ENCODE data around the gene DAPK2. TPM values are rescaled to one million over a fixed set of nuclear protein-coding genes. Genes with fewer than 3 reads are reported as not detected.

DAPK2 gene
- total and polyA plus RNA-seq, 4 donors = 4.0 to 6.7 (median 6.7) TPM

DNA sequence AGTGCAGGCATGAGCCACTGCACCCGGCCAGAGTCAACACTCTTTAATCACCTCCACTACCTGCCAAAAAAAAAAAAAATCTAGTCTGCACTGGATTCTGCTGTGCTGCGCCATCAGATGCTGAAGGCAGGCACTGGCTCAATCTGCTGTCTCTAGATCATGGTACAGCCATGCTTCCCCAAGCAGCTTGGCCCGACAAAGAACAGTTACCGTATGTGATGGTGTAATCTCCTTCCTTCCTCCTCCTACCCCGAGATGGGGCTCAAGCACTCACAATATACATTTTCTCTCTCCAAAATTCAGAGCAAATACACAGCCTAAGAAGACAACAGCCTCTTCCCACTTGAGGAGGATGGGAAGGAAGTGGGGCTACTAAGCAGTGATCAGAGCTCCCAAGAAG is 45.1 kb downstream of the DAPK2 start:
- WGBS (ENCODE audit: insufficient coverage) = 80% methylated on average over 2 of the region's 5 CpGs
- no peaks in the 10 kb centered on the region for H3K27me3 ChIP-seq (ENCODE audit: control insufficient read depth, insufficient read depth, low read length)
- no peak for DNase-seq (ENCODE audit: low read depth in 4 of 6, low spot score in 6 of 6)
- H3K4me3 ChIP-seq (ENCODE audit: low read depth, low read length) = no peak overlapping the region
- no peaks in the 10 kb centered on the region for H3K36me3 ChIP-seq (ENCODE audit: control insufficient read depth, insufficient read depth, low read length)
- H3K9me3 ChIP-seq (ENCODE audit: control insufficient read depth, insufficient read depth, low read length) = no peaks in the 10 kb centered on the region
- H3K4me1 ChIP-seq (ENCODE audit: control insufficient read depth, insufficient read depth, low read length) = peaks cover 14% of the 10 kb centered on the region
- H3K27ac ChIP-seq (ENCODE audit: low read depth, low read length) = no peak overlapping the region

DNA sequence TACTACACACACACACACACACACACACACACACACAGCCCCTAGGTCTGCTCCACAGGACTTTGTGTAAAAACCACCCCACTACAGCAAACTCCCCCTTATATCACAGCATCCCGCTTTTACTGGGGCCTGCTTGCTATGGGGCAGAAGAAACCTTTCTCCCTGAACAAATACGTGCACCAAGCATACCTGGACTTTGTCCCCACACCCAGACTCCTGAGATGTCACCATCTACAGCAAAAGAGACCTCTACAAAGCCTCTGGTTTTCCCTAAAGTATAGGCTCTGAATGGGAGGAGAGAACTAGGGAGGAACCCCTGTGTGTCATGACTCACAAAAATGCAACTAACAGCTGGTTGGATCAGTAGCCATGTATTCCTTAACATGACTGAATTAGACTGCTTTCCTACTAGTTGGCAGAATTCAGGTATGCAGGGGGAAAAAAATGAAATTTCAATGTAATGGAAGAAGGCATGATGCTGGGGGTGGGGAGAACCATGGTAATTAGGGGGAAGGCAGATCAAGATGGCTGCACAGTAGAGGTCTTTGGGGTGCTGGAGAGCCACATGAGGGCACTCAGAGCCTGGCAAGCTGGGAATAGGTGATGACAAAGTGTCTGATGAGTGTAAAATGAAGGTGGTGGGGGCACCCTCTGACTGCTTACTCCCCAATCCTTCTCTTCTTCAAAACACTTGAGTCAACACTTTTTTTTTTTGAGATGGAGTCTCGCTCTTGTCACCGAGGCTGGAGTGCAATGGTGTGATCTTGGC is 45.9 kb downstream of the DAPK2 start:
- WGBS (ENCODE audit: insufficient coverage) = 93% methylated on average over 3 of the region's 4 CpGs
- DNase-seq (ENCODE audit: low read depth in 4 of 6, low spot score in 6 of 6) = no peak
- H3K9me3 ChIP-seq (ENCODE audit: control insufficient read depth, insufficient read depth, low read length) = no peaks in the 10 kb centered on the region
- no peak overlapping the region for H3K4me3 ChIP-seq (ENCODE audit: low read depth, low read length)
- H3K27ac ChIP-seq (ENCODE audit: low read depth, low read length) = no peak overlapping the region
- H3K4me1 ChIP-seq (ENCODE audit: control insufficient read depth, insufficient read depth, low read length) = peaks cover 14% of the 10 kb centered on the region
- no peaks in the 10 kb centered on the region for H3K27me3 ChIP-seq (ENCODE audit: control insufficient read depth, insufficient read depth, low read length)
- H3K36me3 ChIP-seq (ENCODE audit: control insufficient read depth, insufficient read depth, low read length) = no peaks in the 10 kb centered on the region

DNA sequence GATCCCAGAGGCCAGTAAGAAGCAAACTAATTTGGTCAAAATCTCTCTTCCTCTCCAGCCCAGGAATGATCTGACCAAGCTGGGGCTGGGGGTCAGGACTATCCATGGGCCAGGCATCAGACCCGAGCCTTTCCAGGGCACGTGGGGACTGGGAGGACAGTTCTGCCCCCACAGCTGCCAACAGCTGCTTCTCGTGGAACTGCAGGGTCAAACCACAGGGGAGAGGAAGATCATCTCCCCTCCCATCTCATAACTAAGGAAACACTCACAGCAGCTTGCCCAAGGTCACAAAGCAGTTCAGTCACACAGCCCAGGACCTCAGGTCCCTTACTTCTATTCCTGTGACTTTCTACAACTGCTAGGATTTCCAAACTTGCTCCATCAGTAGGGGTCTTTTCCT is 47.1 kb downstream of the DAPK2 start:
- Histone ChIP-seq H3K4me1 (ENCODE audit: control insufficient read depth, insufficient read depth, low read length) (peaks cover 14% of the 10 kb centered on the region), H3K27me3 (ENCODE audit: control insufficient read depth, insufficient read depth, low read length) (no peaks in the 10 kb centered on the region), H3K9me3 (ENCODE audit: control insufficient read depth, insufficient read depth, low read length) (no peaks in the 10 kb centered on the region), H3K36me3 (ENCODE audit: control insufficient read depth, insufficient read depth, low read length) (no peaks in the 10 kb centered on the region), H3K27ac (ENCODE audit: low read depth, low read length) (no peak overlapping the region), H3K4me3 (ENCODE audit: low read depth, low read length) (no peak overlapping the region)
- DNase-seq (ENCODE audit: low read depth in 4 of 6, low spot score in 6 of 6) = no peak
- WGBS (ENCODE audit: insufficient coverage) = 56% methylated on average over 3 of the region's 3 CpGs

DNA sequence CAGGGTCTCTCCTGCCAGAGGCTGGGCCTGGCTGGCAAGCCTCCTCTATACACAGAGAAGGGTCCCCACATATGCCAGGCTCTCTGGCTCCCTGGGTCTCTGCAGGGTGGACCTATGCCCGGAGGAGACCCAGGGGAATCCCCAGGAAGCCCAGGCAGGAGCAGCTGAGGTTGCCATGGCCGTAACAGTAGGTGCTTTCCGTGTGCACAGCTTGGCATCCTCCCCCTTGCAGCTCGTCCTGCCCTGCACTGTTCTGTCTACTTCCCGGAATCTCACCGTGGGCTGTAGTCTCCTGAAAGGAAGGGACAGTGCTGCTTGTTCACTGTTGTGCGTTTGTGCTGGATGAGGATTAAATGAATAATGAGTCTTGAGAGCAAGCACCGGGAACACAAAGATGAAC is 47.8 kb downstream of the DAPK2 start:
- Histone ChIP-seq H3K9me3 (ENCODE audit: control insufficient read depth, insufficient read depth, low read length) (no peaks in the 10 kb centered on the region), H3K36me3 (ENCODE audit: control insufficient read depth, insufficient read depth, low read length) (no peaks in the 10 kb centered on the region), H3K27me3 (ENCODE audit: control insufficient read depth, insufficient read depth, low read length) (no peaks in the 10 kb centered on the region), H3K4me3 (ENCODE audit: low read depth, low read length) (no peak overlapping the region), H3K4me1 (ENCODE audit: control insufficient read depth, insufficient read depth, low read length) (peaks cover 14% of the 10 kb centered on the region), H3K27ac (ENCODE audit: low read depth, low read length) (no peak overlapping the region)
- WGBS (ENCODE audit: insufficient coverage) = 66% methylated on average over 6 of the region's 8 CpGs
- no peak for DNase-seq (ENCODE audit: low read depth in 4 of 6, low spot score in 6 of 6)

DNA sequence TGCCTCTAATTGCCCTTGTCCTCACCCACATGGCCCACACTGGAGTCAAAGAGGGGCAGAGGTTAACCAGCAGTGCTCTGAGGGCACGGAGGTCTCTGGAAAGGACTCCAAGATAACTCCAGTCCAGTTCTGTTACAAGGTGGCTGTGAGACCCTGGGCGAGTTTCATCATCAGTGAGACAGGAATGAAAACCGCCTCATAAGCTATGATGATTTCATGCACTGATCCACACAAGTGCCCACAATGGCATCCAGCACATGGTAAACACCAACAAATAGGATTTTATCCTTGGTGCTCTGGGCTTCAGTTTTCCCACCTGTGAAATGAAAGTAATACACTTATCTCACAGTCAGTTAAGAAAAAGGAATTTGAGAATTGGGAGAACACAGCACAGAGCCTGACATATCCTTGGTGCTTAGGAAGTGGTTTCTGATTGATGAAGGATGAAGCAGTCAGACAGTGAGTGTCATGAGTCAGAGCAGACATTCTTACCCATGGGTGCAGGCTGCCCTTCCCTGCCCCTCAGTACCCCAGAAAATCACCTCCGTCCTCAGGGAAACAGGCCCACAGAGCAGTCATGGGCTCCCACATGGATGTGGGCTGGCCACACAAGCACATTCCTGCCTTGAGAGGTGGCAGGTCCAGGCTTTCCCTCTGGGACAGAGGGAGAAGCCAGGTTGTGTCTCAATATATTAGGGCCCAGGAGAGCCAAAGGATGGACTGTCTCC is 48.4 kb downstream of the DAPK2 start:
- Histone ChIP-seq H3K4me1 (ENCODE audit: control insufficient read depth, insufficient read depth, low read length) (peaks cover 14% of the 10 kb centered on the region), H3K9me3 (ENCODE audit: control insufficient read depth, insufficient read depth, low read length) (no peaks in the 10 kb centered on the region), H3K36me3 (ENCODE audit: control insufficient read depth, insufficient read depth, low read length) (no peaks in the 10 kb centered on the region), H3K27ac (ENCODE audit: low read depth, low read length) (no peak overlapping the region), H3K27me3 (ENCODE audit: control insufficient read depth, insufficient read depth, low read length) (no peaks in the 10 kb centered on the region), H3K4me3 (ENCODE audit: low read depth, low read length) (no peak overlapping the region)
- DNase-seq (ENCODE audit: low read depth in 4 of 6, low spot score in 6 of 6) = no peak
- whole genome bisulfite sequencing (ENCODE audit: insufficient coverage) = 81% methylated on average over 4 of the region's 4 CpGs

DNA sequence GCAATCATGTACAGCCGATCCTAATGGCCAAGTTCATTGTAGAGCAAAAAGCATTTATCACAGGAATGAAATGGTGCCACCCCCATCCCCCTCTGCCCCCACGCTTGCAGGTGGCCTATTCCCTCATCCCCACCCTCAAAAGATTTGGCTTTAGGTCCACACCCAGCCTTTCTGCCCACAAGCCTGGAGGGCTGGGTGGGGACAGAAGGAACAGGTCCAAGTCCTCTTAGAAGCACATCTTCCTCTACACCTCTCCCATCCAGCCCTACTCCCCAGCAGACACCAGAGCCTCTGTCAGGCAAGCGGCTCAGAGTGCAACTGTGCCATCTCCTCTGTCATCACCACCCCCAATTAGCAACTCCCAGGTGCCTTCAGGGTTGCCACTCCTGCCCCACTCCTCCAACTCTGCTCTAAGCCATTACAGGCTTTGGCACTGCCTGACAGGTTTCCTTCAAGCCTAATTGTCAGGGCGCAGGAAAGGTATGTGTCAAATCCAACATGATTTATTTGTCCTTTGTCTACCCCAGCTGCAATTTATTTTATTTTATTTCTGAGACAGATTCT is 49.4 kb downstream of the DAPK2 start:
- no peak for DNase-seq (ENCODE audit: low read depth in 4 of 6, low spot score in 6 of 6)
- 75% methylated on average over 2 of the region's 4 CpGs for WGBS (ENCODE audit: insufficient coverage)
- H3K27ac ChIP-seq (ENCODE audit: low read depth, low read length) = no peak overlapping the region
- no peaks in the 10 kb centered on the region for H3K9me3 ChIP-seq (ENCODE audit: control insufficient read depth, insufficient read depth, low read length)
- H3K27me3 ChIP-seq (ENCODE audit: control insufficient read depth, insufficient read depth, low read length) = no peaks in the 10 kb centered on the region
- no peak overlapping the region for H3K4me3 ChIP-seq (ENCODE audit: low read depth, low read length)
- H3K36me3 ChIP-seq (ENCODE audit: control insufficient read depth, insufficient read depth, low read length) = no peaks in the 10 kb centered on the region
- peaks cover 14% of the 10 kb centered on the region for H3K4me1 ChIP-seq (ENCODE audit: control insufficient read depth, insufficient read depth, low read length)

DNA sequence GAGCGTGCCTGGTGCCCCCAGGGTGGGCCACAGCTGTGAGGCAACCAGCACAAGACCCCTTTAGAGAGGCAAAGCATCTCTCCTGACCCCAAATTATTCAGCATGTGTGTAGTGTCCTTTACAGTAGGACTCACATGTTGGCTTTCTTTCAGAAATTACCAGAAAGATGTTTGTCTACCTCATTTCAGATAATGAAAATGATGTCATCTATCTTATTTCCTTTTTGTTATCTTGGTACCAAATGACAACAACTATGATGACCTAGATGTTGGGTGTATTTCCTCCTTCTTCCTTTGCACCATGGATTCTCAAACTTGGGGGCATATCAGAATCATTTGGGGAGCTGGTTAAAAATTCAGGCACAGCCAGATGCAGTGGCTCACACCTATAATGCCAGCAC is 50.5 kb downstream of the DAPK2 start:
- no peak overlapping the region for H3K4me3 ChIP-seq (ENCODE audit: low read depth, low read length)
- H3K36me3 ChIP-seq (ENCODE audit: control insufficient read depth, insufficient read depth, low read length) = no peaks in the 10 kb centered on the region
- peaks cover 15% of the 10 kb centered on the region for H3K4me1 ChIP-seq (ENCODE audit: control insufficient read depth, insufficient read depth, low read length)
- no peak for DNase-seq (ENCODE audit: low read depth in 4 of 6, low spot score in 6 of 6)
- H3K9me3 ChIP-seq (ENCODE audit: control insufficient read depth, insufficient read depth, low read length) = no peaks in the 10 kb centered on the region
- H3K27ac ChIP-seq (ENCODE audit: low read depth, low read length) = no peak overlapping the region
- WGBS (ENCODE audit: insufficient coverage) = no CpG with 5 or more reads among the region's 1 CpG
- no peaks in the 10 kb centered on the region for H3K27me3 ChIP-seq (ENCODE audit: control insufficient read depth, insufficient read depth, low read length)

DNA sequence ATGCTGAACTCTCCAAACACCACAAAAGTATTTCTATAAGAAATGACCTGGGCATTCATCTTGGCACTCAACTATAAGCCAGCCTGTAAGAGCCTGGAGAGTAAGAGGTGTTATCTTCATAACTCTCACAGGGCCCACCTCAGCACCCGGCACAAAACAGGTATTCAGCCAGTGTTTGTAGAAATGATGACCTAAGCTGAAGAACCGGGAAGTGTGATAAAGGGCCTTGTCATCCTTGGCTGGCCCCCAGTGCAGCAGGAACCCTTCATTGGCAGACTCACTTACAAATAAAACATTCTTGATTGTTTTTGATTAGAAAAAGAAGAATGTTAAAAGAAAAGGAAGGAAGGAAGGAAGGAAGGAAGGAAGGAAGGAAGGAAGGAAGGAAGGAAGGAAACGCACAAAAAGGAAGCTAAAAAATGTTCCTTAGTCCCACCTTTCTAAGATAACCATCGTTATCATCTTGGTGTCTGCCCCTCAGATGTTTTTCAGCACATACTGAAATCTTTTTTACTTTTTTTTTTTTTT is 52.1 kb downstream of the DAPK2 start:
- Histone ChIP-seq H3K36me3 (ENCODE audit: control insufficient read depth, insufficient read depth, low read length) (no peaks in the 10 kb centered on the region), H3K4me3 (ENCODE audit: low read depth, low read length) (no peak overlapping the region), H3K9me3 (ENCODE audit: control insufficient read depth, insufficient read depth, low read length) (no peaks in the 10 kb centered on the region), H3K27me3 (ENCODE audit: control insufficient read depth, insufficient read depth, low read length) (no peaks in the 10 kb centered on the region), H3K27ac (ENCODE audit: low read depth, low read length) (no peak overlapping the region), H3K4me1 (ENCODE audit: control insufficient read depth, insufficient read depth, low read length) (peaks cover 17% of the 10 kb centered on the region)
- DNase-seq (ENCODE audit: low read depth in 4 of 6, low spot score in 6 of 6) = no peak
- 80% methylated on average over 1 of the region's 4 CpGs for WGBS (ENCODE audit: insufficient coverage)

DNA sequence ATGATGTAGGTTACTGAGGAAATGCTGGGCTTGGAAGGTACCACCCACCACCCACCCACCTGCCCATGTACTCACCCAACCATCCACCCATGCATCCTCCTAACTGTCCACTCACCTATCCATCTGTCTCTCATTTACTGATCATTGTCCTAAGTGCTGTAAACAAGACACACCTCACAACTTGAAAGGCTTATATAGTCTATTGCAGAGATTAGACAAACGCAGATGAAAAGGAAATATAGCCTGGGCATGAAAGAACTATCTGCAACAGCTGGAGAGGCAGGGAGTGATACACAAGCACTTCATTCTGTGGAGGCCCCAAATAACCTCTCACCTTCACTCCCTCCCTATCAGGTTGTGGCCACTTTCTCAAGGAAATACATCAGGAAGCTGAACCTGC is 54.0 kb downstream of the DAPK2 start:
- Histone ChIP-seq H3K9me3 (ENCODE audit: control insufficient read depth, insufficient read depth, low read length) (no peaks in the 10 kb centered on the region), H3K27me3 (ENCODE audit: control insufficient read depth, insufficient read depth, low read length) (no peaks in the 10 kb centered on the region), H3K27ac (ENCODE audit: low read depth, low read length) (no peak overlapping the region), H3K36me3 (ENCODE audit: control insufficient read depth, insufficient read depth, low read length) (no peaks in the 10 kb centered on the region), H3K4me1 (ENCODE audit: control insufficient read depth, insufficient read depth, low read length) (peaks cover 6% of the 10 kb centered on the region), H3K4me3 (ENCODE audit: low read depth, low read length) (no peak overlapping the region)
- no CpG with 5 or more reads among the region's 1 CpG for WGBS (ENCODE audit: insufficient coverage)
- no peak for DNase-seq (ENCODE audit: low read depth in 4 of 6, low spot score in 6 of 6)
